ENCODE measurements around the gene UQCC3. TPM values are rescaled to one million over a fixed set of nuclear protein-coding genes. Genes with fewer than 3 reads are reported as not detected.
"Not testable (repeated sequence)": the region's sequence is repeated elsewhere in the genome, so short reads cannot be mapped to it uniquely, and the experiment has no call there.

UQCC3 gene
- 7.8 TPM for total RNA-seq
- long read RNA-seq, transcript UQCC3-201 (2 exons, 1,947 nt) = major isoform, 8 of 11 reads
- long read RNA-seq, partial matches to known transcripts = 0 of 11 reads
- long read RNA-seq, other reads (novel, unspliced or antisense) = 3 of 11 reads

GRCh38 chr11:62671608-62672389 is at the start of gene UQCC3, which contains the start of gene LBHD1:
UQCC3 (plus strand) TSS chr11:62671673; CDS start chr11:62671746, 73 bp downstream.
LBHD1 (minus strand) TSS chr11:62672267; CDS start chr11:62670031, 2,236 bp downstream.
- ATAC-seq (ENCODE audit: poor library complexity) (peak; percentile 87), DNase-seq (peak; percentile 80)
- intact Hi-C loops (cut with DNase I) = no loop called here

GRCh38 chr11:62622476-62623089 is 48.9 kb upstream of the UQCC3 start:
- DNase-seq = no peak
- intact Hi-C loops (cut with DNase I) = no loop called here
- no peak for ATAC-seq (ENCODE audit: poor library complexity)

- ATAC-seq (ENCODE audit: poor library complexity) = no peak
- no peak for DNase-seq
- intact Hi-C loops (cut with DNase I) = no loop called here
Measured at GRCh38 chr11:62627713-62628112, 43.8 kb upstream of the UQCC3 start.

- intact Hi-C loops (cut with DNase I) = no loop called here
- ATAC-seq (ENCODE audit: poor library complexity) (no peak), DNase-seq (no peak)
Measured at GRCh38 chr11:62632492-62632891, 39.0 kb upstream of the UQCC3 start.

GRCh38 chr11:62644220-62644619 is 27.3 kb upstream of the UQCC3 start:
- no peak for ATAC-seq (ENCODE audit: poor library complexity)
- intact Hi-C loops (cut with DNase I) = no loop called here

GRCh38 chr11:62645671-62645945 is 25.9 kb upstream of the UQCC3 start:
- intact Hi-C loops (cut with DNase I) = no loop called here
- no peak for DNase-seq
- ATAC-seq (ENCODE audit: poor library complexity) = no peak

More at GRCh38 chr11:62644220-62644619, 27.3 kb upstream of the UQCC3 start:
- no peak for DNase-seq

GRCh38 chr11:62645946-62646824 is 25.3 kb upstream of the UQCC3 start, which contains the start of gene GANAB:
GANAB (minus strand) TSS chr11:62646613; CDS start chr11:62646599, 14 bp downstream.
- ATAC-seq (ENCODE audit: poor library complexity) (peak; percentile 98), DNase-seq (peak; percentile 100)
- intact Hi-C loops (cut with DNase I) = no loop called here

- ATAC-seq (ENCODE audit: poor library complexity) (peak; percentile 3), DNase-seq (no peak)
- intact Hi-C loops (cut with DNase I) = no loop called here
Measured at GRCh38 chr11:62646825-62647608, 24.5 kb upstream of the UQCC3 start.

GRCh38 chr11:62647609-62648005 is 23.9 kb upstream of the UQCC3 start:
- intact Hi-C loops (cut with DNase I) = no loop called here
- DNase-seq = no peak

GRCh38 chr11:62648185-62648966 is 23.1 kb upstream of the UQCC3 start:
- ATAC-seq (ENCODE audit: poor library complexity) = no peak
- no peak for DNase-seq
- intact Hi-C loops (cut with DNase I) = no loop called here

More at GRCh38 chr11:62647609-62648005, 23.9 kb upstream of the UQCC3 start:
- ATAC-seq (ENCODE audit: poor library complexity) = no peak

- no peak for ATAC-seq (ENCODE audit: poor library complexity)
- intact Hi-C loops (cut with DNase I) = no loop called here
- no peak for DNase-seq
Measured at GRCh38 chr11:62648967-62649364, 22.5 kb upstream of the UQCC3 start.

GRCh38 chr11:62649486-62649885 is 22.0 kb upstream of the UQCC3 start:
- intact Hi-C loops (cut with DNase I) = no loop called here
- DNase-seq (no peak), ATAC-seq (ENCODE audit: poor library complexity) (no peak)

GRCh38 chr11:62650283-62650682 is 21.2 kb upstream of the UQCC3 start:
- DNase-seq; intact Hi-C loops (cut with DNase I); ATAC-seq (ENCODE audit: poor library complexity): not testable (repeated sequence)

GRCh38 chr11:62652161-62653006 is 19.1 kb upstream of the UQCC3 start:
- no peak for DNase-seq
- no peak for ATAC-seq (ENCODE audit: poor library complexity)
- intact Hi-C loops (cut with DNase I) = no loop called here

- intact Hi-C loops (cut with DNase I) = no loop called here
- DNase-seq (no peak), ATAC-seq (ENCODE audit: poor library complexity) (no peak)
Measured at GRCh38 chr11:62654297-62654696, 17.2 kb upstream of the UQCC3 start.

GRCh38 chr11:62656796-62657429 is 14.6 kb upstream of the UQCC3 start:
- intact Hi-C loops (cut with DNase I) = no loop called here
- DNase-seq (no peak), ATAC-seq (ENCODE audit: poor library complexity) (no peak)

Data from Right ventricle myocardium superior (tissue), 1 donor.